Kidney (tissue), 14 donors: Measurements from ENCODE around the gene TBX1. TPM values are rescaled to one million over a fixed set of nuclear protein-coding genes. Genes with fewer than 3 reads are reported as not detected.

Source experiments
- DNase-seq, 5 donors: peaks; one replicate each; pipeline ENCODE4 v3.0.0-alpha.2; 2013 to 2020
- FAIRE-seq: peaks from 2 replicates; lab custom pipeline; 2012; peaks lifted over from hg19 to GRCh38; lab: Jason Lieb, UNC
- H3K27ac ChIP-seq, 2 donors: one replicate each; pipeline ENCODE4 v1.7.0; 2013; ENCODE audit warnings: low read depth in 2 of 2, low read length in 2 of 2, inconsistent platforms in 1 of 2
- H3K27me3 ChIP-seq: one replicate; pipeline ENCODE4 v1.7.1; 2013; ENCODE audit warnings: low read length, inconsistent platforms; ENCODE audit not compliant: control insufficient read depth, insufficient read depth
- H3K36me3 ChIP-seq, 3 donors: one replicate each; pipeline versions ENCODE4 v1.7.0 to v1.7.1; 2013; ENCODE audit warnings: low read length in 3 of 3, control low read depth in 1 of 3, inconsistent platforms in 1 of 3; ENCODE audit not compliant: insufficient read depth in 3 of 3, control insufficient read depth in 2 of 3
- H3K4me1 ChIP-seq, 3 donors: one replicate each; pipeline versions ENCODE4 v1.7.0 to v1.7.1; 2013; ENCODE audit warnings: low read length in 3 of 3, inconsistent platforms in 1 of 3, low read depth in 1 of 3; ENCODE audit not compliant: control insufficient read depth in 2 of 3, insufficient read depth in 2 of 3
- H3K4me3 ChIP-seq, 3 donors: one replicate each; pipeline versions ENCODE4 v1.7.0 to v1.8.1; 2013; ENCODE audit warnings: low read length in 3 of 3, control low read depth in 1 of 3, inconsistent platforms in 1 of 3
- H3K9ac ChIP-seq, 3 donors: one replicate each; pipeline versions ENCODE4 v1.7.0 to v1.7.1; 2013; ENCODE audit warnings: low read length in 3 of 3, control low read depth in 1 of 3, inconsistent platforms in 1 of 3
- H3K9me3 ChIP-seq, 3 donors: one replicate each; pipeline versions ENCODE4 v1.7.0 to v1.7.1; 2013; ENCODE audit warnings: low read length in 3 of 3, control low read depth in 1 of 3, inconsistent platforms in 1 of 3; ENCODE audit not compliant: control insufficient read depth in 2 of 3, insufficient read depth in 1 of 3
- CTCF ChIP-seq: IDR thresholded peaks from 3 replicates; pipeline ENCODE4 v1.5.1; 2012; ENCODE audit warnings: mild to moderate bottlenecking, moderate library complexity, borderline replicate concordance; ENCODE audit not compliant: insufficient read depth; ENCODE audit errors: extremely low read depth
- intact Hi-C: fragments of 100-400 bp; cut with DNase I; formaldehyde crosslinking; loops from one replicate; pipeline ENCODE4 v1.11.1; 2022
- polyA plus RNA-seq: library from polyadenylated mRNA; stranded (reverse); fragments of 350-450 nt; fragmentation: Illumina TruSeq; extraction: RNeasy Lipid Tissue Mini Kit (QIAGEN cat#74804); gene quantifications from one replicate; pipeline ENCODE4 v1.2.3, GENCODE V29; 2014; ENCODE audit warnings: low read depth, low replicate concordance; ENCODE audit not compliant: insufficient read depth
- total RNA-seq: library from RNA; stranded (reverse); fragmentation: NEBNext Ultra II Directional; extraction: Animal tissue kit (Norgen Biotek cat#: 25700); gene quantifications from one replicate; pipeline ENCODE4 v1.2.1, GENCODE V29; 2021
- donor health status: control.
- donor health status: control.
- donor health status: control.
- donor health status: control.
- donor health status: control.
- donor health status: DM: yes; HTN: yes; CAD: no.
- donor health status: Normal renal cell carcinoma (clear cell type).

TBX1 gene
- total and polyA plus RNA-seq, 2 donors from 2014 or later, result 0.45 to 5.5 TPM

GRCh38 chr22:19748991-19749664 lies 11.4 kb upstream of the TBX1 start:
- no peak overlapping the region for H3K27ac ChIP-seq
- FAIRE-seq (no peak), DNase-seq (no peak)
- H3K4me3 ChIP-seq, result no peak overlapping the region
- no peak overlapping the region for H3K9ac ChIP-seq
- intact Hi-C loops, result no loop called here
- H3K9me3 ChIP-seq, result no peaks in the 10 kb centered on the region
- TF ChIP-seq CTCF, result no peak
- no peaks in the 10 kb centered on the region for H3K4me1 ChIP-seq
- H3K36me3 ChIP-seq, result no peaks in the 10 kb centered on the region
- H3K27me3 ChIP-seq, result peaks cover 15% of the 10 kb centered on the region

- no peak for TF ChIP-seq CTCF
- no peaks in the 10 kb centered on the region for H3K36me3 ChIP-seq
- peaks cover 22% of the 10 kb centered on the region for H3K27me3 ChIP-seq
- no peak overlapping the region for H3K9ac ChIP-seq
- intact Hi-C loops, result no loop called here
- no peak overlapping the region for H3K4me3 ChIP-seq
- no peak overlapping the region for H3K27ac ChIP-seq
- DNase-seq (no peak), FAIRE-seq (no peak)
- H3K9me3 ChIP-seq, result no peaks in the 10 kb centered on the region
- H3K4me1 ChIP-seq, result no peaks in the 10 kb centered on the region
Measured at GRCh38 chr22:19749876-19750275, 10.7 kb upstream of the TBX1 start.

GRCh38 chr22:19750507-19751490 lies 9.8 kb upstream of the TBX1 start:
- H3K27ac ChIP-seq, result no peak overlapping the region
- no peak for DNase-seq
- no peak for TF ChIP-seq CTCF
- no peak for FAIRE-seq
- intact Hi-C loops, result no loop called here
- no peaks in the 10 kb centered on the region for H3K36me3 ChIP-seq
- no peak overlapping the region for H3K4me3 ChIP-seq
- no peak overlapping the region for H3K9ac ChIP-seq
- no peaks in the 10 kb centered on the region for H3K4me1 ChIP-seq
- no peaks in the 10 kb centered on the region for H3K9me3 ChIP-seq
- peaks cover 24% of the 10 kb centered on the region for H3K27me3 ChIP-seq
